KMS-11 (cell line): ENCODE data around the gene SLC37A1.
A peak's percentile ranks its signal among the peaks of the same experiment; 100 is the strongest.
"Not testable (repeated sequence)": the region's sequence is repeated elsewhere in the genome, so short reads cannot be mapped to it uniquely, and the experiment has no call there.

Experiments
- H2AFZ ChIP-seq: fragments of 200-600 bp; sonication (generic); 2 replicates; pipeline ENCODE4 v1.6.1; 2016; ENCODE audit warnings: antibody characterized with exemption, mixed run types, low read depth
- H3K27ac ChIP-seq: fragments of 200-600 bp; sonication (generic); 2 replicates; pipeline ENCODE4 v1.6.1; 2016; ENCODE audit warnings: mild to moderate bottlenecking, mixed run types
- H3K27me3 ChIP-seq: fragments of 200-600 bp; sonication (generic); 2 replicates; pipeline ENCODE4 v1.6.1; 2017; ENCODE audit warnings: mild to moderate bottlenecking, low read depth, mixed run types, moderate library complexity; ENCODE audit not compliant: insufficient read depth
- H3K36me3 ChIP-seq: fragments of 200-600 bp; sonication (generic); 2 replicates; pipeline ENCODE4 v1.6.1; 2017; ENCODE audit warnings: mild to moderate bottlenecking, mixed run types; ENCODE audit not compliant: insufficient read depth
- H3K4me1 ChIP-seq: fragments of 200-600 bp; sonication (generic); 2 replicates; pipeline ENCODE4 v1.6.1; 2016; ENCODE audit warnings: mild to moderate bottlenecking, low read depth, mixed run types; ENCODE audit not compliant: poor library complexity, severe bottlenecking
- H3K4me2 ChIP-seq: fragments of 200-600 bp; sonication (generic); 2 replicates; pipeline ENCODE4 v1.7.0; 2016; ENCODE audit warnings: mild to moderate bottlenecking, mixed run types
- H3K4me3 ChIP-seq: fragments of 200-600 bp; sonication (generic); IDR thresholded peaks from 2 replicates; pipeline ENCODE4 v1.6.1; 2017; ENCODE audit warnings: low read depth, low read length, mixed read lengths; ENCODE audit not compliant: insufficient read depth
- H3K79me2 ChIP-seq: fragments of 200-600 bp; sonication (generic); 2 replicates; pipeline ENCODE4 v1.6.1; 2016; ENCODE audit warnings: low read depth, mixed run types; ENCODE audit not compliant: insufficient read depth
- H3K9ac ChIP-seq: fragments of 200-600 bp; sonication (generic); 2 replicates; pipeline ENCODE4 v1.6.1; 2016; ENCODE audit warnings: mild to moderate bottlenecking, mixed run types
- H4K20me1 ChIP-seq: fragments of 200-600 bp; sonication (generic); 2 replicates; pipeline ENCODE4 v1.6.1; 2016; ENCODE audit warnings: mild to moderate bottlenecking, mixed run types; ENCODE audit not compliant: insufficient read depth
- CTCF ChIP-seq: fragments of 200-600 bp; sonication (generic); conservative IDR thresholded peaks from 2 replicates; pipeline ENCODE4 v1.6.1; 2017; ENCODE audit warnings: low read depth, mild to moderate bottlenecking, antibody characterized with exemption, low read length, moderate library complexity, mixed read lengths

Gene SLC37A1

DNA sequence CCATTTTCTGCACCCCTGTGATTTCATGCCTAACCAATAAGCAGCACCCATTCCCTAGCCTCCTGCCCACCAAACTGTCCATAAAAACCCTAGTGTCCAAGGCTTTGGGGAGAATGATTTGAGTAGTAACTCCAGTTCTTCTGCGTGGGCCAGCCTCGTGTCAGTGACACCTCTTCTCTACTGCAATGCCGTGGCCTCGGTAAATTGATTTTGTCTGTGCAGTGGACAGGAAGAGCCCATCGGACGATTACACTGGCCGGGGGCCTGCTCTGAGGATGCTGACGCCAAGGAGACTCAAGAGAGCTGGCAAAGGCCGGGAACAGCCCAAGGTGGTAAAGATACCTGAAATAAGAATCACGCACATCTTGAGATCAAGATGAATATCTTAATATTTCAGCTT, 47.0 kb upstream of the SLC37A1 start:
- H3K4me1 ChIP-seq = peaks cover 81% of the 10 kb centered on the region
- H3K27ac ChIP-seq = peak overlapping the region; percentile 8; the same call in 1 of the 2 replicates
- H3K4me2 ChIP-seq = peak overlapping the region; percentile 67
- no peak for TF ChIP-seq CTCF
- no peak overlapping the region for H2AFZ ChIP-seq
- no peaks in the 10 kb centered on the region for H4K20me1 ChIP-seq
- no peaks in the 10 kb centered on the region for H3K36me3 ChIP-seq
- H3K4me3 ChIP-seq = no peak overlapping the region
- no peaks in the 10 kb centered on the region; the same call in 1 of the 2 replicates for H3K27me3 ChIP-seq
- no peak overlapping the region for H3K9ac ChIP-seq
- H3K79me2 ChIP-seq = no peaks in the 10 kb centered on the region

DNA sequence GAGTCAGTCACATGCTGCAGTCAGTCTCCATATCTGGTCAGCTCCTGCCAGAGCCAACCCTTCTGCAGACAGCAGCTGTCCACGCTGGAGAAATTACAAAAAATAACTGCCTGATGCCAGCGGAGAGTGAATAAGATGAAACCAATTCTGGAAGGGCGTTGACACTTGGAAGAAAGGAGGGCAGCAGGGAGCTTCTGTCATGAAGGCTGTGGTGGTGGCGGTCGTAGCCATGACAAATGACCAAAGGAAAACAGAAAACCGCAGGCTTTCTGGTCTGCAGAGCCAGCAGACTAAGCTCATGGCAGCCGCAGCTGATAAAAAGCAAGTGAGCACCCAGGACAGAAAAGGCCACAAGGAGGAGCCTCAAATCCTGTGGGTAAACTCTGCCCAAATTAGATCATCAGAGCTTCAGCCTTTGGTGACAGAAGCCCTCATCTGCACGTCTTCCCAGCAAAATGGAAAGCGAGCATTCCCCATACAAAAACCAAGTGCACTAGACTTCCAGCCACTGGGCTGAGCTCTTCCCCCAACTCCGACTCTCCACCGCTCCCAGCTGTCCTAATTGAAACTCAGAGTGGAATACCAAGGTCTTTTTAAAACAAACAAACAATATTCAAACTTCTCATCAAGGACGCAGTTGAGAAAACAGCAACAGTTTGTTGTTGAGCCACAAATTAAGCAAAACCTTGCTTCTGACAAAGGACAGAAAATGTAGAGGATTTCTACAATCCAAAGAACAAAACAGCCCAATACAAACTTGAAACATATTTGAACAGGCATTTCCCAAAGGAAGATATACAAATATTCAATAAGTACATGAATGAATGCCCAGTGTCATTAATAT, 46.3 kb upstream of the SLC37A1 start:
- peak; percentile 70 for TF ChIP-seq CTCF
- no peaks in the 10 kb centered on the region for H3K36me3 ChIP-seq
- no peak overlapping the region for H3K9ac ChIP-seq
- no peak overlapping the region for H2AFZ ChIP-seq
- H3K4me1 ChIP-seq = peaks cover 75% of the 10 kb centered on the region
- peak overlapping the region; percentile 8; the same call in 1 of the 2 replicates for H3K27ac ChIP-seq
- no peak overlapping the region for H3K4me3 ChIP-seq
- no peaks in the 10 kb centered on the region for H4K20me1 ChIP-seq
- H3K79me2 ChIP-seq = no peaks in the 10 kb centered on the region
- peak overlapping the region; percentile 67 for H3K4me2 ChIP-seq
- H3K27me3 ChIP-seq = no peaks in the 10 kb centered on the region; the same call in 1 of the 2 replicates

GRCh38 chr21:42468491-42469131, 45.0 kb upstream of the SLC37A1 start:
- no peaks in the 10 kb centered on the region for H4K20me1 ChIP-seq
- peaks cover 63% of the 10 kb centered on the region for H3K4me1 ChIP-seq
- H3K27ac ChIP-seq = no peak overlapping the region
- H3K4me3 ChIP-seq = no peak overlapping the region
- H2AFZ ChIP-seq = no peak overlapping the region
- no peaks in the 10 kb centered on the region for H3K79me2 ChIP-seq
- H3K36me3 ChIP-seq = no peaks in the 10 kb centered on the region
- no peaks in the 10 kb centered on the region; the same call in 1 of the 2 replicates for H3K27me3 ChIP-seq
- TF ChIP-seq CTCF = no peak
- H3K9ac ChIP-seq = no peak overlapping the region
- H3K4me2 ChIP-seq = peak overlapping the region; percentile 19; the same call in 1 of the 2 replicates

DNA sequence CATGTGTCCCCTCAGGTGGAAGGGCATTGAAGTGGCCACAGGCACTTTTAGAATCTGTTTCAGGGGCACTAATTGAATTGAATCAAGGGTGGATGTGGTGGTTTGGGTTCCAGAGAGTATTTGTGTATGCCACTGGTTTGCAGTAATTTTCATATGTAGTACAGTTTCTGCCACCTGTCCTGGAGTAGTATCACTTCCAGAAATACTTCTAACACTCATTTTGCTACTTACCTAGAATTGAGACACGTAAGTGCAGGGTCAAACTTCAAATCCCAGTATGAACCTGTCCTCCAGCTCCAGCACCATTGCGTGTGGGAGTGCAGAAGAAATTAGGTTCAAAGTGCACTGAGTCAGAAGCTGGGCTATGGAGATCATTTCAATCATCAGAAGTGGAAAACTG, 44.4 kb upstream of the SLC37A1 start:
- Histone ChIP-seq H3K4me2 (peak overlapping the region; percentile 19; the same call in 1 of the 2 replicates), H3K4me3 (no peak overlapping the region), H3K36me3 (no peaks in the 10 kb centered on the region), H4K20me1 (no peaks in the 10 kb centered on the region), H3K79me2 (no peaks in the 10 kb centered on the region), H2AFZ (no peak overlapping the region), H3K4me1 (peaks cover 57% of the 10 kb centered on the region), H3K27ac (no peak overlapping the region), H3K9ac (no peak overlapping the region), H3K27me3 (no peaks in the 10 kb centered on the region; the same call in 1 of the 2 replicates)
- no peak for TF ChIP-seq CTCF

- H3K36me3 ChIP-seq, H3K27ac ChIP-seq, H3K4me3 ChIP-seq, H3K27me3 ChIP-seq, H2AFZ ChIP-seq, H3K9ac ChIP-seq, H3K79me2 ChIP-seq, H4K20me1 ChIP-seq: not testable (repeated sequence)
- Histone ChIP-seq H3K4me1 (peaks cover 52% of the 10 kb centered on the region), H3K4me2 (peak overlapping the region; percentile 19; the same call in 1 of the 2 replicates)
Measured at GRCh38 chr21:42469726-42470125, 43.9 kb upstream of the SLC37A1 start.
